D721Med (cell line): Measurements from ENCODE around the gene BRD4.
A peak's percentile ranks its signal among the peaks of the same experiment; 100 is the strongest.

ENCODE experiments used
- DNase-seq: peaks from one replicate; pipeline ENCODE4 v3.0.0; 2011; ENCODE audit warnings: low spot score; ENCODE audit not compliant: insufficient read length
- FAIRE-seq: peaks from 2 replicates; lab custom pipeline; 2011; peaks lifted over from hg19 to GRCh38; lab: Jason Lieb, UNC
- CTCF ChIP-seq: IDR thresholded peaks from 2 replicates; pipeline ENCODE4 v1.5.1; 2012; ENCODE audit warnings: mild to moderate bottlenecking, control low read depth; ENCODE audit not compliant: insufficient read depth; ENCODE audit errors: missing control alignments

The BRD4 gene

GRCh38 chr19:15331419-15332310, 674 bp downstream of the BRD4 start:
- DNase-seq (no peak), FAIRE-seq (no peak)
- no peak for TF ChIP-seq CTCF

- DNase-seq (no peak), FAIRE-seq (no peak)
- TF ChIP-seq CTCF, result no peak
Observed at GRCh38 chr19:15330801-15331418, 1.4 kb downstream of the BRD4 start.

GRCh38 chr19:15328312-15328711, 4.0 kb downstream of the BRD4 start:
- no peak for TF ChIP-seq CTCF
- FAIRE-seq (no peak), DNase-seq (no peak)

GRCh38 chr19:15324791-15325519, 7.4 kb downstream of the BRD4 start:
- no peak for FAIRE-seq
- DNase-seq, result peak; percentile 53
- no peak for TF ChIP-seq CTCF

- DNase-seq (no peak), FAIRE-seq (no peak)
- TF ChIP-seq CTCF, result no peak
Observed at GRCh38 chr19:15323496-15324235, 8.7 kb downstream of the BRD4 start.

- TF ChIP-seq CTCF, result no peak
- FAIRE-seq (no peak), DNase-seq (no peak)
Observed at GRCh38 chr19:15321739-15322138, 10.6 kb downstream of the BRD4 start.
